Left renal pelvis (tissue), 4 donors: ENCODE data around the gene CTBP1. TPM values are rescaled to one million over a fixed set of nuclear protein-coding genes. Genes with fewer than 3 reads are reported as not detected.

Source experiments
- DNase-seq, 4 donors: peaks; one replicate each; pipeline ENCODE4 v3.0.0-alpha.2; 2013; ENCODE audit warnings: low read depth in 4 of 4, low spot score in 3 of 4
- polyA plus RNA-seq, 4 donors: library from polyadenylated mRNA; unstranded; fragments of 120-200 nt; gene quantifications; one replicate each; pipeline ENCODE4 v1.2.1, GENCODE V29; 2013; ENCODE audit not compliant: insufficient read length in 4 of 4

Gene CTBP1
- polyA plus RNA-seq, 4 donors: 120 to 170 (median 121) TPM

DNA sequence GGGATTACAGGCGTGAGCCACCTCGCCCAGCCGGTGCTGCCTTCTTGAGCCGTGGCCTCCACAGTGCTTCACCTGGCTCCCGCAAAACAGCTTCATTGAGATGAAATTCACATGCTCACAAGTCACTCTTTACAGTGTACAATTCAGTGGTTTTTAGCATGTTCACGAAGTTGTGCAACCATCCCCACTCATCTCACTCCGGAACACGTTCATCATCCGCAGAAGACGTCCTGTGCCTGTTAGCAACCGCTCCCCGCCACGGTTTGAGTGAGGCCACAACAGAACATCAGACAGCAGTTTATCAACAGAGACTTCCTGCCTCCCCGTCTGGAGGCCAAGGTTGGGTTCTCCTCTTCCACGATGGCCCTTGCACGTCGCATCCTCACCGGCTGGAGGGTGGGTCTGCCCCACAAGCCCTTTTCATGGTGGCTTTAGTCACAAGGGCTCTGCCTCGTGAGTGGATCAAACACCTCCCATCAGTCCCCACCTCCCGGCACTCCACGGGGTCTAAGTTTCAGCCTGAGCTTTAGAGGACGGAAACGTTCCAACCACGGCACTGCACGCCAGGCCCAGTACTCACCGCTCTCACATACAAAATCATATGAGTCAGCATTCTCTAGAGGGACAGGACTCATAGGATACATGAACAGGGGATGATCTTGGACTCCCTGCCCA is 46.9 kb downstream of the CTBP1 start:
- no peak for DNase-seq

DNA sequence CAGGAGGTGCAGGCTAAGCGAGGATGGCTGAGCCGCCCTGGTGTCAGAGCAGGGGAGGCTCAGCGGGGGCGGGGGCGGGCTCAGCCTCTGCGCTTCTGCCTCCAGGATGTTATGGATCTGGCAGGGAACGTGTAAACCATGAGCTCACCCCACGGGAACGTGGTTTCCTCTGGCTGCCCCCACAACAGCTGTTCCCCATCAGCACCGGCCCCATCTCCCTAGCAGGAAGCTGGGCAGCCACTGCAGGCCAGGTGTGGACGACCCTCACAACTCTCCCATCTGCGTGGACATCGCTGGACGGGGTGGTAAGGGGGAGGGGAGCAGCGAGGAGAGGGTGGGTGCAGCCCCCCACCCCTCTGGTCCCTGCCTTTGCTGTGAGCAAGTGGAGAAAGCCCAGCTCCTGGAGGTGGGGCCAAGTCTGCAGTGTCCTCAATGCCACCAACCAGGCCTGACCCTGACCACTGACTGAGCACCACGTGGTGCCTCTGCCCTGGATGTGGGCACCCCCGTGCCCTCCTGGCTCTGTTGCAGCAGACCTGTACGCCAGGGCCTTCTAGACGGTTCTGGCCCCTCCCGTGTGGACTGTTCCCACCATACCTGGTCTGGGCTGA is 48.4 kb downstream of the CTBP1 start:
- no peak for DNase-seq

- DNase-seq: no peak
These were observed 49.2 kb downstream of the CTBP1 start for GRCh38 chr4:1199556-1200331.

DNA sequence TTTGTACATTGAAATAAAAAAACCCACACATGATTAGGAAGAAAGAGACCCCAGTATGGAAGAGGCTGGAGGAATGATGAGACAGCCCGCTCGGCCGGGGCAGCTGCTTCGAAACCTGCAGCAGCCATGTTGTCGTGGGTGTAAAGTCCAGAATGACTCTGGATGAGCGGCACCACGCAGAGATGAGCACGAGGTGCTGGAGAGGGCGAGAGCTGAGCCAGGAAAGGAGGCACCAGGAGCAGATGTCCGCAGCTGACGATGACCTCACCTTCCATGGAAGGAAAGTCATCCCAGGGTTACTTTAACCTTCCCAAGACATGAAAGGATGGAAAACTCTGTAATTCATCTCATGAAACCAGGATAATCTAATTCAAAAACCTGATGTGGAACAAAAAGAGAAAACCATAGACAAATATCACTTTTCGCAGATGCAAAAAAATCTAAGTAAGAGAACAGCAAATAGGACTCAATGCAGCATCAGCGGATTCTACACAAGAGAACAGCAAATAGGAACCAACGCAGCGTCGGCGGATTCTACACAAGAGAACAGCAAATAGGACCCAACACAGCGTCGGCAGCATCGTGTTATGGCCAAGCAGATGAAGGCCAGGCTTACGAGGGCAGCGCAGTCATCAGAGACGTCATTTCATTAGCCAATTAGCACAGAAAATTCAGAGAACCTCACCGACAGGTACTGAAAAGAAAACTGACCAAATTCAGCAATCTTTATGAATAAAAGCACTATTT is 50.7 kb downstream of the CTBP1 start:
- DNase-seq: no peak

- DNase-seq: no peak
These were observed 52.3 kb downstream of the CTBP1 start for GRCh38 chr4:1196421-1197183.

- no peak for DNase-seq
These were observed 53.0 kb downstream of the CTBP1 start for GRCh38 chr4:1195891-1196401.

DNA sequence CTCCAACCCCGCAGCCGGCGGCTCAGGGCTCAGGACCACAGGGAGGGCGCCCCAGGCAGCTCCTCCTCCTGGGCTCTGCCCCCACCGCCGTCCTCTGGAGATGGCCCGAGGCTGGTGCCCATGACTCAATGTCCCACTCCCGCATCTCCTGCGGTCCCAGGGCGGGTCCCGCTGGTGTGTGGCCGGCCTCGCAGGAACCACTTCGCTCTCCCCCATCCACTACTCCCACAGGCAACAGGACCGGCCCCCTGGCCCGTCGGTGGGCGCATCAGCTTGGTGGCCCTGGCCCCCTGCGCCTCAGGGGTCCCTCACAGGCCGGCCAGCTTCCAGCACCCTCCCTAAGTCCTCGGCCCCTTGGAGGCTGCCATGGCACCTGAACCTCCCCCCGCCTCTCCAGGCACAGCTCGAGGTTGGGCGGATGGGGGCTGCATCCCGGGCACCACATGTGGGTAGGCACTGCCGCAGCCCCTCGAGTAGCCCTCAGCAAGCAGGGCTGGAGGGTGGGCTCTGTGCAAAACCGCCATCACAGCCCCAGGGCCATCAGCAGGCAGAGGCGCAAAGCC is 53.7 kb downstream of the CTBP1 start:
- DNase-seq: no peak

GRCh38 chr4:1194010-1194900 is 54.7 kb downstream of the CTBP1 start:
- no peak for DNase-seq

- no peak for DNase-seq
These were observed 55.5 kb downstream of the CTBP1 start for GRCh38 chr4:1193206-1194009.

- DNase-seq: no peak
These were observed 56.3 kb downstream of the CTBP1 start for GRCh38 chr4:1192493-1193205.

- no peak for DNase-seq
These were observed 56.8 kb downstream of the CTBP1 start for GRCh38 chr4:1192091-1192492.

DNA sequence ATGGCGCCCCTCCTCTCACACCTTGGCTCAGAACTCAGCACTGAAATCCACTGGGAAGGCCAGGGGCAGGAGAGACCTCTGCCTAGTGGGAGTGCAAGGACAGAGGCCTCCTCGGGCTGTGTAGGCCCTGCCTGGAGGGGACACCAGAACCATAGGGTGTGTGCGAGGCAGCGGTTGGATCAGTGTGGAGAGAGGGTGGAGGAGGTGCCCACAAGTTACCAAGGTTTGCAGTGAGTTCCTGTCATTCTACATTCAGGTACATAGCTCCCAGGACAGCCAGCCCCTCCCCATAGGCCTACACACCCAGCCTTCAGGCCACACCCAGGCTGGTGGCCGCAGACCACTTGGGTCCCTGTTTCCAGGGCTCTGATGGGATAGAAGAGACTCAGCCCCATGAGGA is 57.3 kb downstream of the CTBP1 start:
- no peak for DNase-seq

DNA sequence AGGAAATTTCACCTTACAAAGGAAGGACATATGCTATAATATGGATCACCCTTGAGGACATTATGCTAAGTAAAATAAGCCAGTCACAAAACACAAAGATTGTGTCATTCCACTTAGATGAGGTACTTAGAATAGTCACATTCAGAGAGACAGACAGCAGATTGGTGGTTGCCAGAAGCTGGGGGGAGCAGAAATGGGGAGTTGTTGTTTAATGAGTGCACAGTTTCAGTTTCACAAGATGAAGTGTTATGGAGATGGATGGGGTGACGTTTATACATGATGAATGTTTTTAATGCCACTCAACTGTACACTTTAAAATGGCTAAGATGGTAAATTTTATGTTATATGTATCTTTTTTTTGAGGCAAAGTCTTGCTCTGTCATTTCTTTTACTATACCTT is 61.7 kb downstream of the CTBP1 start:
- no peak for DNase-seq

GRCh38 chr4:1183985-1184773 is 64.8 kb downstream of the CTBP1 start:
- no peak for DNase-seq

DNA sequence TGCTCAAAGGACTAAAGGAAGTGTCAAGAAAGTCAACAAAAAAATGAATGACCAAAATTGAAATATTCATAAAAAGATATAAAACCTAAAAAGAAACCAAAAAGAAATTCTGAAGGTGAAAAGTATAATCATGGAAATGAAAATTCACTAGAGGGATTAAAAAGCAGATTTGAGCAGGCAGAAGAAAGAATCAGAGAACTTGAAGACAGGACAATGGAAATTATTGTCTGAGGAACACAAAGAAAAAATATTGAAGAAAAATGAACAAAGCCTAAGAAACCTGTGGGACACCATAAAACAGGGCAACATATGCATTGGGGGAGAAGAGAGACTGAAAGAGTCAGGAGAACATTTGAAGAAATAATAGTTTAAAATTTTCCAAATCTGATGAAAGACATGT is 66.6 kb downstream of the CTBP1 start:
- DNase-seq: no peak

- no peak for DNase-seq
These were observed 68.3 kb downstream of the CTBP1 start for GRCh38 chr4:1180663-1181062.

DNA sequence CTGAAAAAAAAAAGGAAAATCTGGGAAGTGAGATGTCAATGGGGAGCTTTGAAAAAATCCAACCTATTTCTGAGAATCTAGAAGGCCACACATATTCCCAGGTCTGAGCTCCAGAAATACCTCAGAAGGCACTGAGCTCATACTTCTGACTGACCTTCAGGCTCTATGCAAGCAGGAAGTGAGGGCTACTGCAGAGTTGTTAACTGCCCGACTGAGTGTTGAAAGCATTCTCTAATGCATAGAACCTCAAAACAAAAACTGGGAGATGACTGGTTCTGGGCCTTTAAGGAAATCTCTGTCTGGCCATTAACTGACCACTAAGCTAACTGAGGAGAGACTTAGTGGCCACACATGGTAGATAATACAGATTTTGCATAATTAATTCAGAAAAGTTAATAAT is 69.0 kb downstream of the CTBP1 start:
- no peak for DNase-seq
